Body of pancreas (tissue), 4 donors: ENCODE data around the gene SFXN5. TPM values are rescaled to one million over a fixed set of nuclear protein-coding genes. Genes with fewer than 3 reads are reported as not detected.
"Not testable (repeated sequence)": the region's sequence is repeated elsewhere in the genome, so short reads cannot be mapped to it uniquely, and the experiment has no call there.

Experiments used
- ATAC-seq: fragments of 150-250 bp; one replicate; pipeline ENCODE4 v1.9.1; 2016
- DNase-seq, 4 donors: peaks; one replicate each; pipeline ENCODE4 v3.0.0-alpha.2; 2019
- H3K27ac ChIP-seq, 4 donors: fragments of 200-600 bp; sonication (generic); 1 replicate in 3 of 4; 2 replicates in 1 of 4; pipeline versions ENCODE4 v1.5.1 to v1.6.1; 2016 to 2019; ENCODE audit warnings: mild to moderate bottlenecking in 1 of 4, mixed read lengths in 1 of 4, moderate library complexity in 1 of 4
- H3K27me3 ChIP-seq, 2 donors: fragments of 200-600 bp; sonication (generic); one replicate each; pipeline ENCODE4 v1.6.0; 2016; ENCODE audit warnings: mild to moderate bottlenecking in 1 of 2
- H3K36me3 ChIP-seq, 2 donors: fragments of 200-600 bp; sonication (generic); replicated peaks in 1 of 2; 2 replicates each; pipeline ENCODE4 v1.5.1; 2016; ENCODE audit warnings: low read depth in 2 of 2; ENCODE audit not compliant: insufficient read depth in 1 of 2
- H3K4me1 ChIP-seq: fragments of 200-600 bp; sonication (generic); one replicate; pipeline ENCODE4 v1.6.0; 2016
- H3K4me3 ChIP-seq, 2 donors: fragments of 200-600 bp; sonication (generic); 1 replicate in 1 of 2; 2 replicates in 1 of 2; pipeline ENCODE4 v1.5.1; 2016 to 2019
- H3K9me3 ChIP-seq, 3 donors: fragments of 200-600 bp; sonication (generic); 1 replicate in 2 of 3; 2 replicates in 1 of 3; pipeline ENCODE4 v1.5.1; 2016
- POLR2A ChIP-seq, 3 donors: fragments of 450-650 bp; IDR thresholded peaks; one replicate each; pipeline ENCODE4 v1.6.1; 2016; ENCODE audit warnings: antibody characterized with exemption in 3 of 3, mild to moderate bottlenecking in 2 of 3
- WGBS, 2 donors: methylation state at CpG; one replicate each; pipeline ENCODE4 v1.1.5; 2017; 5-methylcytosine and 5-hydroxymethylcytosine counted together
- intact Hi-C: fragments of 100-400 bp; cut with DNase I; formaldehyde crosslinking; loops from one replicate; pipeline ENCODE4 v1.15.1; 2023
- total RNA-seq, 2 donors: library from RNA; depleted of rRNA; stranded (reverse); fragments of >200 nt; gene quantifications; one replicate each; pipeline ENCODE4 v1.1.0, GENCODE V29; 2016
- TF ChIP-seq, protein P1 (sequence below), 7 experiments: fragments of 450-650 bp in 4 of 7; fragments of 200-600 bp in 3 of 7; sonication (generic) in 3 of 7; IDR thresholded peaks; one replicate each; pipeline ENCODE4 v1.5.1; 2016 to 2019; ENCODE audit warnings: antibody characterized with exemption in 7 of 7

The SFXN5 gene
- total RNA-seq, 2 donors from 2014 or later, result 4.3 to 5.4 TPM

DNA sequence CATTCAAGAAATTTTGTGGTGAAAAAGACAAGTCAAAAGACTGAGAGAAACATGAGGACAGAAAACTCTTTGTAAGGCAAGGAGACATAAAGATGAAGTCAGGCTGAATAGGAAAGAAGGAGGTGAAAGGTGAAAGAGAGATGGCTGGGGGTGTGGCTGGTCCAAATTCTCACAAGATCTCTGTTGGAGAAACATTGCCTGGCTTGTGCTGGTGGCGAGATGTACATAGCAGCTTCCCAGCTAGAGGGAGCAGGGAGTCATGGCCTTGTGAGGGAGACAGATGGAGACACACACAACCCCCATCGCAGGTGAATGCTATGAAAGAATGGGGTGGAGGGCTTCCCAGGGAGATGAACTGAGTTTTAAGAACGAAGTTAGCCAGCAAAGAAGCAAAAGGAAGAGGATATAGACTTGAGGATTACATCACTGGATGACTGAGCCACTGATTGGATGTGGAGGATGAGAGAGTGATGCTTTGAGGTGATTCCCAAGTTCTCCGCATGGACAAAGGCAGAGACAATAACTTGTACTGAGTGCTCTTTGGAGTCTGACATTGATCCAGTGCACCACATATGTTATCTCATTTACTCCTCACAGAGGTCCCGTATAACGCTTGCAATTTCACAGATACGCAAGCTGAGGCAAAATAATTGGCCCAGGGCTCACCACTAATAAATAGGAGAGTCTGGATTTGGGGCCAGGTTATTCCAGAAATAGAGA is 157.9 kb downstream of the SFXN5 start:
- Histone ChIP-seq H3K9me3 (no peaks in the 10 kb centered on the region), H3K27me3 (peaks cover 0 to 40% of the 10 kb centered on the region in 2 donors), H3K36me3 (no peaks in the 10 kb centered on the region), H3K4me3 (no peak overlapping the region), H3K4me1 (peaks cover 39% of the 10 kb centered on the region), H3K27ac (no peak overlapping the region)
- intact Hi-C loops, result no loop called here
- no peak for ATAC-seq
- no peak for DNase-seq
- TF ChIP-seq POLR2A (IDR thresholded peaks at IDR 0.05), result no peak
- TF ChIP-seq, protein P1, sequence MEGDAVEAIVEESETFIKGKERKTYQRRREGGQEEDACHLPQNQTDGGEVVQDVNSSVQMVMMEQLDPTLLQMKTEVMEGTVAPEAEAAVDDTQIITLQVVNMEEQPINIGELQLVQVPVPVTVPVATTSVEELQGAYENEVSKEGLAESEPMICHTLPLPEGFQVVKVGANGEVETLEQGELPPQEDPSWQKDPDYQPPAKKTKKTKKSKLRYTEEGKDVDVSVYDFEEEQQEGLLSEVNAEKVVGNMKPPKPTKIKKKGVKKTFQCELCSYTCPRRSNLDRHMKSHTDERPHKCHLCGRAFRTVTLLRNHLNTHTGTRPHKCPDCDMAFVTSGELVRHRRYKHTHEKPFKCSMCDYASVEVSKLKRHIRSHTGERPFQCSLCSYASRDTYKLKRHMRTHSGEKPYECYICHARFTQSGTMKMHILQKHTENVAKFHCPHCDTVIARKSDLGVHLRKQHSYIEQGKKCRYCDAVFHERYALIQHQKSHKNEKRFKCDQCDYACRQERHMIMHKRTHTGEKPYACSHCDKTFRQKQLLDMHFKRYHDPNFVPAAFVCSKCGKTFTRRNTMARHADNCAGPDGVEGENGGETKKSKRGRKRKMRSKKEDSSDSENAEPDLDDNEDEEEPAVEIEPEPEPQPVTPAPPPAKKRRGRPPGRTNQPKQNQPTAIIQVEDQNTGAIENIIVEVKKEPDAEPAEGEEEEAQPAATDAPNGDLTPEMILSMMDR (IDR thresholded peaks at IDR 0.05), result no peak
- WGBS, 2 donors, result 21 to 23% methylated on average over 7 of the region's 7 CpGs

DNA sequence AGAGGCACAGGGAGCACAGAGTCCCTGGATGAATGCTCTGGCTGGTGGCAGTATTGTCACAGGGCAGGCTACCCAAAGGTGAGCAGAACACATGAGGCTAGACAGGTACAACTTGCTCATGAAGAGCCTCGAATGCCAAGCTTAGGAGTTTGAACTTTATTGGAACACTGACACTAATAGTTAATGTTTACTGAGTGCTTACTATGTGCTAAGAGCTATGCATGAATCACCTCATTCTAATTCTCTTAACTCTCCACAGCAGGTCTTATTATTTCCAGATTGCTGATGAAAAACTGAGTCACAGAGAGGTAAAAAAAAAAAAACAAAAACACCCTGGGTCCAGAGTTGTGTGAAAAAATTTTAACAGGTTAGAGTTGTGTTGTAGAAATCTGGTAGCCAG is 160.3 kb downstream of the SFXN5 start:
- Histone ChIP-seq H3K9me3 (no peaks in the 10 kb centered on the region), H3K36me3 (no peaks in the 10 kb centered on the region), H3K4me1 (peaks cover 16% of the 10 kb centered on the region), H3K27ac (no peak overlapping the region), H3K4me3 (no peak overlapping the region), H3K27me3 (peaks cover 0 to 28% of the 10 kb centered on the region in 2 donors)
- 9 to 10% methylated on average over 1 of the region's 1 CpG for WGBS, 2 donors
- DNase-seq (no peak), ATAC-seq (no peak)
- TF ChIP-seq, protein P1 (IDR thresholded peaks at IDR 0.05), result no peak
- TF ChIP-seq POLR2A (IDR thresholded peaks at IDR 0.05), result no peak
- intact Hi-C loops, result no loop called here

DNA sequence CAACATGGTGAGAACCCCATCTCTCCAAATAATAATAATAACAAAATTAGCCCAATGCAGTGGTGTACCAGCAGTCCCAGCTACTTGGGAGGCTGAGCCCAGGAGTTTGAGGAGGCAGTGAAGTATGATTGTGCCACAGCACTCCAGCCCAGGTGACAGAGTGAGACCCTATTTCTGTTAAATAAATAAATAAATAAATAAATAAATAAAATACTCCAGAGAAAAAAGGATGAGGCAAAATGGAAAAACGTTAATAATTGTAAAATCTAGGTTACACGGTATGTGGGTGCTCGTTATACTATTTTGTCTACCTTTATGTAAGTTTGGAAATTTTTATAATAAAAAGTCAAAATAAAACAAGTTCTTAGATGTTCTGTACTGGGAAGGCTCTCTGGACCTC is 162.8 kb downstream of the SFXN5 start:
- Histone ChIP-seq H3K36me3 (no peaks in the 10 kb centered on the region), H3K27me3 (peaks cover 0 to 7% of the 10 kb centered on the region in 2 donors), H3K27ac (no peak overlapping the region), H3K4me1 (no peaks in the 10 kb centered on the region), H3K9me3 (no peaks in the 10 kb centered on the region), H3K4me3 (no peak overlapping the region)
- ATAC-seq (no peak), DNase-seq (no peak)
- intact Hi-C loops, result no loop called here
- WGBS, 2 donors, result 66 to 78% methylated on average over 3 of the region's 3 CpGs
- TF ChIP-seq POLR2A (IDR thresholded peaks at IDR 0.05), result no peak
- TF ChIP-seq, protein P1 (IDR thresholded peaks at IDR 0.05), result no peak

DNA sequence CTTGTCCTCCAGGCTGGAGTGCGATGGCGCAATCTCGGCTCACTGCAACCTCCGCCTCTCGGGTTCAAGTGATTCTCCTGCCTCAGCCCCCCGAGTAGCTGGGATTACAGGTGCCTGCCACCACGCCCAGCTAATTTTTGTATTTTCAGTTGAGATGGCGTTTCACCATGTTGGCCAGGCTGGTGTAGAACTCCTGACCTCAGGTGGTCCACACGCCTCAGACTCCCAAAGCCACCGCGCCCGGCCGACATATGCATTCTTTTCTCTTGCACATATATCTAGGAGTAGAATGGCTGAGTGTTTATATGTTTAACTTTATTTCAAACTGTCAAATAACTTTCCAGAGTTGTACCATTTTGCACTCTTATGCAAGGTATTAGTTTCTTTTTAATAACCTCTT is 164.1 kb downstream of the SFXN5 start:
- WGBS, 2 donors, result 80% methylated on average over 13 of the region's 13 CpGs
- intact Hi-C loops, H3K27ac ChIP-seq, H3K9me3 ChIP-seq, ATAC-seq, DNase-seq, H3K36me3 ChIP-seq, H3K4me3 ChIP-seq, H3K27me3 ChIP-seq, H3K4me1 ChIP-seq: not testable (repeated sequence)

DNA sequence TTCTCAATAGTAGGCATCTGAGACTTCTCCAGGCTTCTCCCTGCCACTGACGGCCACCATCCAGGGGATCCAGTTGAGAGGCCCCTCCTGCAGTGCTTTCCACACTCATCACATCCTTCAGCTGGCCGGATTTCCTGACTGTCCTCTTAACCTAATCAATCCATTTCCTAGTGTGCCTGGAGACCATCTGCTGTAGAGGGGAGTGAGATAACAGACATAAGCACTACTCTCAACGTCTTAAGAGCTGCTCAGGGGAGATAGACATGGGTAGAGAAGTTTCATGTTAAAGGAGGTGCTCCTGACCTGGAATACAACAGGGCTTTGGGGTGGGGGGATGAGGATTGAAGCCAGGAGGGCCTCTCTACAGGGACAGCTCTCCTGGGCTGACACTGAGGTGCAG is 170.1 kb downstream of the SFXN5 start:
- TF ChIP-seq POLR2A (IDR thresholded peaks at IDR 0.05), result no peak
- TF ChIP-seq, protein P1 (IDR thresholded peaks at IDR 0.05), result no peak

More for the DNA sequence above, 170.1 kb downstream of the SFXN5 start:
- H3K27ac ChIP-seq, result no peak overlapping the region
- no peaks in the 10 kb centered on the region for H3K36me3 ChIP-seq
- ATAC-seq (no peak), DNase-seq (no peak)
- no peaks in the 10 kb centered on the region for H3K9me3 ChIP-seq
- H3K27me3 ChIP-seq, result no peaks in the 10 kb centered on the region
- intact Hi-C loops, result no loop called here
- WGBS, 2 donors, result 39 to 41% methylated on average over 3 of the region's 3 CpGs
- no peak overlapping the region for H3K4me3 ChIP-seq
- no peaks in the 10 kb centered on the region for H3K4me1 ChIP-seq
